ENCODE measurements around the gene ATP13A2.
"Not testable (repeated sequence)": the region's sequence is repeated elsewhere in the genome, so short reads cannot be mapped to it uniquely, and the experiment has no call there.

Gene ATP13A2

DNA sequence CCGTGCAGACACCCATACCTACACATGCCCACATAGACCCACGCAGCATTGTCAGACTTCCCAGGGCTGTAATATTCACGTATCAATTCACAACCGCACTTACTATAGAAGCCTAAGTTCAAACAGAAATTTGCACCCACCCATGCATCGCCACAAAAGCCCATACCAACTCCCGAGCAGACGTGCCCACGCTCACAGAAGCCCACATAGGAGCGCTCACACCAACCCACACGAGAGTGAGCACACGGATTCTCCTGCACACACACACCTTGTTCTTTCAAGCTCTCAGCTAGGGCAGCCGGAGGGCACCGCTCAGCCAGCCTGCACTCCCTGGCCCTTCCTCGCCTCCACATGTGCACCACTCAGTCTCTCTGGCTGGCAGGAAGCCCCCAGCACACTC is 35.9 kb downstream of the ATP13A2 start:
- no peak for DNase-seq

DNA sequence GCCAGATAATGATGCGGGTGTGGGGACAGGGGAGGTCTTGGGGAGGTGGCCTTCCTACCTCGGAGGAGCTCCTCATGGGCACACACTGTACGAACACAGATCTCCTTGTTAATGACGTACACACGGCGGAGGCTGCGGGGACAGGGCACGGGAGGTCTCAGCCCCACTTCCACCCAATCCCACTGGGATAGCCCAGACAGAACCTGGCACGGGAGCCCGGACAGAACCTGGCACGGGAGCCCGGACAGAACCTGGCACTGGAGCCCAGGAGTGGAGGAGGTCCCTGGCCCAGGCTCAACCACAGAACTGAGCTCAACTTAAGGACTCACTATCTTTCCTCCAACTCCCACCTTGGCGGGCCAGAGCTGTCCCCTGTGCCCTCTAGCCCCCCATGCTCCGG is 36.5 kb downstream of the ATP13A2 start:
- DNase-seq = no peak

DNA sequence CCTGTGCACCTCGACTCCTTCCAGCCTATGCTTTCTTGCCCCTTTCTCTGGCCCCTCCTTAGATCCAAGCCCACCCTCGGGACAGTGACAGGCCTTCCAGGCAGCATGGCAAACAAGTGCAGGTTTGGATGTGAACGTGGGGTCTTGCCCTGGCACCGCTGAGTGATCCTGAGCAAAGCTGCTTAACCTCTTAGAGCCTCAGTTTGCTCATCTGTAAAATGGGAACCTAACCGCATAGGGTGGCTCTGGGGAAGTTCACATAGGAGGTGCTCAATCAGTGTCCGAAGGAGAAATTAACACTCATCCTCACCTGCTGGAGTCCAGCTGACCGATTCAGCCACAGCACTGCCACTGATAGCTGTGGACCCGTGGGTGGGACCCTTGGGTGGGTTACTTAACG is 38.5 kb downstream of the ATP13A2 start:
- DNase-seq = no peak

GRCh38 chr1:16972189-16972895 is 39.4 kb downstream of the ATP13A2 start:
- DNase-seq = no peak

DNA sequence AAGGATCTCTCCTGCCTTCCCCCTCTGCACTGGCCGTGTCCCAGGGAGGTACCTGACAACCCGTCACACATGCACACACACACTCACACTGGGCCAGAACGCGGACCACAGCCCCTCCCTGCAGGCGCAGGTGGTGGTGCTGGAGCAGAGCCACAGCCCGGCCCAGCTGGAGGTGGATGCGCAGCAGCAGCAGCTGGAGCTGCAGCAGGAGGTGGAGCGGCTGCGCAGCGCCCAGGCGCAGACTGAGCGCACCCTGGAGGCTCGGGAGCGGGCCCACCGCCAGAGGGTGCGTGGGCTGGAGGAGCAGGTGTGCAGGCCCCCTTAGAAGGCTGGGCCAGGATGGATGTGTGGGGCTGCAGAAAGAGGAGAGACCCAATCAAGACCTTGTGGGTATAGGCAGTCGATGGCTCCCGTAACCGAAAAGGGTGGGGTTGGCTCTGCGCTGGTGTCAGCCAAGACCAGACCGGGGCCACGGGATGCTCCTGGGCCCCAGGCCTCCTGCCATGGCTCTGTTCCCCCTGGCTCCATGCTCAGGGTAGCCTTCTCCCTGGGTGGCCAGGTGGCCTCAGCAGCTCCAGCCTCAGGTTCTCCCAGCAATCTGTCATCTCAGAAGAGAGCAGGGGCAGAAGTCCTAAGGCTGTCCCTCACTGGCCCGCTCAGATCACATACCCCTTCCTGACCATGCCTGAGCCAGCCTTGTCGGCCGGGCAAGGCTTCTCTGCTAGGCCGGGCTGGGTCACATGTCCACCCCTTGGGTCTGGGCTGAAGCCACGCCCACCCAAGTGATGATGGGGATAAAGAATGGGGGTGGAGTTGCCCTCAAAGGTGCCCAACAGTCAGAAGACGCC is 40.2 kb downstream of the ATP13A2 start:
- DNase-seq = no peak

- no peak for DNase-seq
These were observed 41.4 kb downstream of the ATP13A2 start for GRCh38 chr1:16970132-16970910.

- DNase-seq = no peak
These were observed 42.1 kb downstream of the ATP13A2 start for GRCh38 chr1:16969651-16970050.

GRCh38 chr1:16969057-16969611 is 42.6 kb downstream of the ATP13A2 start:
- DNase-seq = no peak

GRCh38 chr1:16968372-16968771 is 43.4 kb downstream of the ATP13A2 start:
- DNase-seq = no peak

- no peak for DNase-seq
These were observed 43.8 kb downstream of the ATP13A2 start for GRCh38 chr1:16967962-16968361.

- no peak for DNase-seq
These were observed 44.6 kb downstream of the ATP13A2 start for GRCh38 chr1:16967095-16967575.

DNA sequence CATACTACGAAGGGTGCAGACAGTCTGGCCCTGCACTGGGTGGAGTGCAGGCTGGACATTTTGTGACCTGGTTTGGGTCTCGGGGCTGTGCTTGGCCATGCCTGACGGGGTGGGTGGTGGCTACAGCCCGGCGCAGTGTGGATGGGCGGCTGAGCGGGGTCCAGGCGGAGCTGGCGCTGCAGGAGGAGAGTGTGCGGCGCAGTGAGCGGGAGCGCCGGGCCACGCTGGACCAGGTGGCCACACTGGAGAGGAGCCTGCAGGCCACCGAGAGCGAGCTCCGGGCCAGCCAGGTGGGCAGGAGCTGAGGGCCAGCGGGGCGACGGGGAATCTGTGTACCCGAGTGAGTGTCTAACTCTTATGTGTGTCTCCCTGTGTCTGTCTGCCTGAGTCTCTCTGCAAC is 45.4 kb downstream of the ATP13A2 start:
- DNase-seq = no peak

DNA sequence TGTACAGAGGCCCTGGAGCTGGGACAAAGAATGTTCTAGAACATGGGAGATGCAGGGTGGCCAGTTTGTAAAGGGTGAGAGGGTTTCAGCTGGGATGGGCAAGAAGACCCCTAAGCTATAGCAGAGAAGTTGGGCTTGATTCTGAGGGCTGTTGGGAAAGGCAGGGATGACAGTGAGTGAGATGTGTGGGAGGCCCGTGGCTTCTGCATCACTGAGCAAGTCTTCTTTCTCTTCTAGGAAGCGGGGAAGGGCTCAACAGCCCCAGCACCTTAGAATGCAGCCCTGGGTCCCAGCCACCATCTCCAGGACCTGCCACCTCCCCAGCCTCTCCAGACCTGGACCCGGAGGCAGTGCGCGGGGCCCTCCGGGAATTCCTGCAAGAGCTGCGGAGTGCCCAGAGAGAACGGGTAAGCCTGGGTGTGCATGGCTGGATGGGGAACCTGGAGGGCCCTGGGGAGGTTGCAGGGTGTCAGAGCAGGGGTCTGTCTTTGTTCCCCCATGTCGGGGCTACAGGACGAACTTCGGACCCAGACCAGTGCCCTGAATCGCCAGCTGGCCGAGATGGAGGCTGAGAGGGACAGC is 46.2 kb downstream of the ATP13A2 start:
- DNase-seq = no peak

GRCh38 chr1:16964169-16964568 is 47.6 kb downstream of the ATP13A2 start:
- DNase-seq = not testable (repeated sequence)

- no peak for DNase-seq
These were observed 50.2 kb downstream of the ATP13A2 start for GRCh38 chr1:16961297-16962133.

DNA sequence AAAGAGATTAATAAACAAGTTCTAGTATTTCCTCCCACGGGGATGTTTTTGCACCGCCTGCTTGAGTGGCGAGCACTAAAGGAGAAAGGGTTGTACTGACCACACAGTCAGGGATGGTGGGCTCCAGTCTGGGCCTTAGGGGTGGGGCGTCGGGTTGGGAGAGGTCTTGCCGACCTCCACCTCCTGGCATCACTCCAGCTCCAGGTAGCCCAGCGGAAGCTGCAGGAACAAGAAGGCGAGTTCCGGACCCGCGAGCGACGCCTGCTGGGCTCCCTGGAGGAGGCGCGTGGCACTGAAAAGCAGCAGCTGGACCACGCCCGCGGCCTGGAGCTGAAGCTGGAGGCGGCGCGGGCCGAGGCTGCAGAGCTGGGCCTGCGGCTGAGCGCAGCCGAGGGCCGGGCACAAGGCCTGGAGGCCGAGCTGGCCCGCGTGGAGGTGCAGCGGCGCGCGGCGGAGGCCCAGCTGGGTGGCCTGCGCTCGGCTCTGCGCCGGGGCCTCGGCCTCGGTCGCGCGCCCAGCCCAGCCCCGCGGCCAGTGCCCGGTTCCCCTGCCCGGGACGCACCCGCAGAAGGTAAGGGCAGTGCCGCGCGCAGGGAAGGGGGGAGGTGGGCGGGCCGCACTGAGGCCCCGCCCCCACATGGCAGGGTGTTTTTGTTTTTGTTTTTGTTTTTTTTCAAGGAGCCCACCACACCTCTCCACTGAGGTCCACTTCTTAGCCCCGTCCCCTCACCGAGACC is 51.0 kb downstream of the ATP13A2 start:
- peak; percentile 74 to 81 for DNase-seq

DNA sequence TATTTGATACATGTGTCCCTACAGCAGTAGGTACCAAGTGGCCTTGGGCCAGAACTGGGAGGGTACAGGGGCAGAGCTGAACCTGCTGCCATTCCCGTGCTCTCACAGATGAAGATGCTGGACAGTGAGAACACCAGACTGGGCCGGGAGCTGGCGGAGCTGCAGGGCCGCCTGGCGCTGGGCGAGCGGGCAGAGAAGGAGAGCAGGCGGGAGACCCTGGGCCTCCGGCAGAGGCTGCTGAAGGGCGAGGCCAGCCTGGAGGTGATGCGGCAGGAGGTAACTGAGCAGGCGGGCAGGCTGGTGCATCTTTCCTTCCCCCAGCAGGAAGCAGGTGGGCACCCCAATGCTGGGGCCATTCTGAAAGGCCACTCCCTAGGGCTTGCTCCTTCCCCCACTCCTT is 53.3 kb downstream of the ATP13A2 start:
- DNase-seq = no peak

DNA sequence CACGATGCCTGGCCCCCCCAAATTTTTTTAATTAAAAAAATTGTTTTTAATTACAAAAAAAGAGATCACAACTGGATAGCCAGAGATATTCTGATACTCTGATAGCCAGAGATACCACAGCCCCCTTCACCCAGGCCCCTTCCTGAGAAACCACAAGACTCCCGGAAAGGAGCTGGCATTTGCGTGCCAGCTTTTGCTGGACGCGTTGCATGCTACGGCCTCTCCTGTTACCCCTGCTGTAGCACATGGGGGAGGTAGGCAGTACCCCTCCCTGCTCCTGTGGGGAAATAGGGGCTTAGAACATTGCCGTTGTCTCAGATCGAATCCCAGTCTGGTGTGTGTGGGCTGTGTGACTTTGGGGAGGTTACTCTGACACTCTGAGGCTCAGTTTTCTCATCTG is 54.0 kb downstream of the ATP13A2 start:
- no peak for DNase-seq

DNA sequence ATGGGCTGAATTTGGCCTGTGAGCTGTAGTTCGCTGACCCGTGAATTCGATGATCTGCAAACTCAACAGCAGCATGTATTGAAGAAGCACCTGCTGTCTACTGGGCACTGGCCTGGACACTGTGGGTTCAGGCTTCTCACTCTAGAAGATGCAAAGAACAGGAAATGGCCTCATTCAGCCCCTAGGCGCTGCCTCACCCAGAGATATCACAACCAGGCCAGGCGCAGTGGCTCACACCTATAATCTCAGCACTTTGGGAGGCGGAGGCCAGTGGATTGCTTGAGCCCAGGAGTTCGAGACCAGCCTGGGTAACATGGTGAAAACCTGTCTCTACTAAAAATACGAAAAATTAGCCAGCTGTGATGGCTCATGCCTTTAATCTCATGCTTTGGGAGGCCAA is 55.0 kb downstream of the ATP13A2 start:
- DNase-seq = no peak

- DNase-seq = no peak
These were observed 56.5 kb downstream of the ATP13A2 start for GRCh38 chr1:16955186-16955585.

- no peak for DNase-seq
These were observed 57.1 kb downstream of the ATP13A2 start for GRCh38 chr1:16954579-16954978.

Measured in CD4-positive, alpha-beta T cell treated with Interferon alpha-2 for 1 hour (primary cell).